Body of pancreas (tissue), 4 donors: ENCODE results near the gene COA7.

Experiments used
- POLR2A ChIP-seq, 3 donors: fragments of 450-650 bp; IDR thresholded peaks; one replicate each; pipeline ENCODE4 v1.6.1; 2016; ENCODE audit warnings: antibody characterized with exemption in 3 of 3, mild to moderate bottlenecking in 2 of 3
- TF ChIP-seq, protein P1 (sequence below), 7 experiments: fragments of 450-650 bp in 4 of 7; fragments of 200-600 bp in 3 of 7; sonication (generic) in 3 of 7; IDR thresholded peaks; one replicate each; pipeline ENCODE4 v1.5.1; 2016 to 2019; ENCODE audit warnings: antibody characterized with exemption in 7 of 7

DNA sequence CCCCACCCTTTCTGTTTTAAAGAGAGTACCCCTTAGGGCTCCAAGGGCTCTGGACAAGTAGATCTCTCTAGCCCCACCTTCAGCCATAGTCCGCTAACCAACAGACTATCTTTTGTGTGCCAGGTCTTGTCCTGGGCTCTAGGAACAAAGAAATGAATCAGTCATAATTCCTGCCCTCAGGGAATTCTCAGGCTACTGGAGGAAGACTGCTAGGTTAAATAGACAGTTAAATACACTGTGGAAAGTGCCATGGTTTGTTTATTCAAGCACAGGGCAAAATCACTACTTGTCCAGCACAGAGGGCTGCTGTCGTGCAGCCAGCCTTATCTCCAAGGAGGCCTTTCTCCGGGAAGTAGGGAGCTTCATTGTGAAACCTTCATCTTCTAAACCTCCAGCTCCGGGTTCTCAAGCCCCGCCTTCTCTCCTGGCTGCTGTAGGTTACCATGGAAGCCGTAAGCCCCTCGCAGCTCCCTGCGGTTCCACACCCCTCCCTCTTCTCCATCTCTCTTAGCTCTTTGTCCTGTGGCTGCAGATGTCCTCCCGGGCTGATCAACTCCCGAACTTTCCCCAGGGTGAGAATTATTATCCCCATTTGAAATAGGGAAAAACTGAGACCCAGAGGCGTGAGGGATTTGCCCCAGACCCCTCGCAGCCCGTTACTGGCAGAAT, 35.4 kb downstream of the COA7 start:
- TF ChIP-seq POLR2A (IDR thresholded peaks at IDR 0.05) = no peak
- TF ChIP-seq, protein P1, sequence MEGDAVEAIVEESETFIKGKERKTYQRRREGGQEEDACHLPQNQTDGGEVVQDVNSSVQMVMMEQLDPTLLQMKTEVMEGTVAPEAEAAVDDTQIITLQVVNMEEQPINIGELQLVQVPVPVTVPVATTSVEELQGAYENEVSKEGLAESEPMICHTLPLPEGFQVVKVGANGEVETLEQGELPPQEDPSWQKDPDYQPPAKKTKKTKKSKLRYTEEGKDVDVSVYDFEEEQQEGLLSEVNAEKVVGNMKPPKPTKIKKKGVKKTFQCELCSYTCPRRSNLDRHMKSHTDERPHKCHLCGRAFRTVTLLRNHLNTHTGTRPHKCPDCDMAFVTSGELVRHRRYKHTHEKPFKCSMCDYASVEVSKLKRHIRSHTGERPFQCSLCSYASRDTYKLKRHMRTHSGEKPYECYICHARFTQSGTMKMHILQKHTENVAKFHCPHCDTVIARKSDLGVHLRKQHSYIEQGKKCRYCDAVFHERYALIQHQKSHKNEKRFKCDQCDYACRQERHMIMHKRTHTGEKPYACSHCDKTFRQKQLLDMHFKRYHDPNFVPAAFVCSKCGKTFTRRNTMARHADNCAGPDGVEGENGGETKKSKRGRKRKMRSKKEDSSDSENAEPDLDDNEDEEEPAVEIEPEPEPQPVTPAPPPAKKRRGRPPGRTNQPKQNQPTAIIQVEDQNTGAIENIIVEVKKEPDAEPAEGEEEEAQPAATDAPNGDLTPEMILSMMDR (IDR thresholded peaks at IDR 0.05) = no peak
